ENCODE results near the gene MICAL2.
"Not testable (repeated sequence)": the region's sequence is repeated elsewhere in the genome, so short reads cannot be mapped to it uniquely, and the experiment has no call there.

Gene MICAL2

DNA sequence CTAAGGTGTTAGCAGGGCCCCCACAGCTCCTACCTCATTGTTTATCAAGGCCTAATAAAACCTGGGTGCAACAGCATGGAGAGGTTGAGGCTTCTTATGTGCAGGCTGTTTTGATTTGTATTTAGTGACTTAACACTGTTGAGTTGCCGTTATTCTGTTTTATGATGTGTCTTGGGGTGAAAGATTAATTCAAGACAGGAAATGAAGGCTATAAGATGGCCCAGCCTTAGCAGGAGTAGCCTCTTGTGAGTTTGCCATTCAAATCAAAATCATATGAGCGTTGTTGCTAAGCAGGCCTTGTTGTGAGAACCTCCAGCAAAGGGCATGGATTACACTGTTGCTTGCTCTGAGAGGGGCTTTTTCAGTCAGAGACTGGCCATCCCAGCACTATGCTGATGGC is 31.8 kb downstream of the MICAL2 start:
- H3K9ac ChIP-seq = no peak overlapping the region
- no peaks in the 10 kb centered on the region for H3K9me3 ChIP-seq (ENCODE audit: control insufficient read depth, low read length)
- H3K79me2 ChIP-seq = no peaks in the 10 kb centered on the region

DNA sequence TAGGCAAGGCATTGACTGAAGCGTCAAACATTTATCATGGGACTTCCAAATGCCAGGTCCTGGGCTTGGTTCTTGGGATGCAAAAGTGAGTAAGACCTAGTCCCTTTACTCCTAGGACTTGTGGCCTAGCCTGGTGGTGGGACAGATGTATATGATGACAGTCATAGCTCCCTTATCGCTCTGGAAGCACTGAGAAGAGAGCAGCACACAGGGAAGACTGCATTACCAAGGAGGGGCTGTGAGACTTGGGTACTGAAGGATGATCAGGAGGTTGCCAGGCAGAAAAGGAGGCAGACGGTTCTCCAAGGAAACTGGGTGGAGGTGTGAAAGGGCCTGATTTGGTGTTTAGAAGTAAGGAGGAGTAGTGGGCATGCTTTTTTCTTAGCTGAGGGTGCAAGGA is 32.5 kb downstream of the MICAL2 start:
- Histone ChIP-seq H3K4me1 (no peaks in the 10 kb centered on the region), H2AFZ (no peak overlapping the region), H3K9ac (no peak overlapping the region), H3K36me3 (ENCODE audit: control insufficient read depth, insufficient read depth, low read length) (no peaks in the 10 kb centered on the region), H3K27ac (no peak overlapping the region), H3K27me3 (ENCODE audit: control insufficient read depth, insufficient read depth, low read length) (no peaks in the 10 kb centered on the region), H3K4me3 (ENCODE audit: low read depth, low read length) (no peak overlapping the region), H3K79me2 (no peaks in the 10 kb centered on the region), H3K4me2 (ENCODE audit: low read length) (no peak overlapping the region), H3K9me3 (ENCODE audit: control insufficient read depth, low read length) (no peaks in the 10 kb centered on the region)
- TF ChIP-seq, protein P1, sequence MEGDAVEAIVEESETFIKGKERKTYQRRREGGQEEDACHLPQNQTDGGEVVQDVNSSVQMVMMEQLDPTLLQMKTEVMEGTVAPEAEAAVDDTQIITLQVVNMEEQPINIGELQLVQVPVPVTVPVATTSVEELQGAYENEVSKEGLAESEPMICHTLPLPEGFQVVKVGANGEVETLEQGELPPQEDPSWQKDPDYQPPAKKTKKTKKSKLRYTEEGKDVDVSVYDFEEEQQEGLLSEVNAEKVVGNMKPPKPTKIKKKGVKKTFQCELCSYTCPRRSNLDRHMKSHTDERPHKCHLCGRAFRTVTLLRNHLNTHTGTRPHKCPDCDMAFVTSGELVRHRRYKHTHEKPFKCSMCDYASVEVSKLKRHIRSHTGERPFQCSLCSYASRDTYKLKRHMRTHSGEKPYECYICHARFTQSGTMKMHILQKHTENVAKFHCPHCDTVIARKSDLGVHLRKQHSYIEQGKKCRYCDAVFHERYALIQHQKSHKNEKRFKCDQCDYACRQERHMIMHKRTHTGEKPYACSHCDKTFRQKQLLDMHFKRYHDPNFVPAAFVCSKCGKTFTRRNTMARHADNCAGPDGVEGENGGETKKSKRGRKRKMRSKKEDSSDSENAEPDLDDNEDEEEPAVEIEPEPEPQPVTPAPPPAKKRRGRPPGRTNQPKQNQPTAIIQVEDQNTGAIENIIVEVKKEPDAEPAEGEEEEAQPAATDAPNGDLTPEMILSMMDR (IDR thresholded peaks at IDR 0.05) = no peak

More for the DNA sequence above, 31.8 kb downstream of the MICAL2 start:
- no peaks in the 10 kb centered on the region for H3K36me3 ChIP-seq (ENCODE audit: control insufficient read depth, insufficient read depth, low read length)
- TF ChIP-seq, protein P1 (IDR thresholded peaks at IDR 0.05) = no peak
- H3K27ac ChIP-seq = no peak overlapping the region
- no peak overlapping the region for H2AFZ ChIP-seq
- H3K4me1 ChIP-seq = no peaks in the 10 kb centered on the region
- H3K27me3 ChIP-seq (ENCODE audit: control insufficient read depth, insufficient read depth, low read length) = no peaks in the 10 kb centered on the region
- H3K4me2 ChIP-seq (ENCODE audit: low read length) = no peak overlapping the region
- H3K4me3 ChIP-seq (ENCODE audit: low read depth, low read length) = no peak overlapping the region

DNA sequence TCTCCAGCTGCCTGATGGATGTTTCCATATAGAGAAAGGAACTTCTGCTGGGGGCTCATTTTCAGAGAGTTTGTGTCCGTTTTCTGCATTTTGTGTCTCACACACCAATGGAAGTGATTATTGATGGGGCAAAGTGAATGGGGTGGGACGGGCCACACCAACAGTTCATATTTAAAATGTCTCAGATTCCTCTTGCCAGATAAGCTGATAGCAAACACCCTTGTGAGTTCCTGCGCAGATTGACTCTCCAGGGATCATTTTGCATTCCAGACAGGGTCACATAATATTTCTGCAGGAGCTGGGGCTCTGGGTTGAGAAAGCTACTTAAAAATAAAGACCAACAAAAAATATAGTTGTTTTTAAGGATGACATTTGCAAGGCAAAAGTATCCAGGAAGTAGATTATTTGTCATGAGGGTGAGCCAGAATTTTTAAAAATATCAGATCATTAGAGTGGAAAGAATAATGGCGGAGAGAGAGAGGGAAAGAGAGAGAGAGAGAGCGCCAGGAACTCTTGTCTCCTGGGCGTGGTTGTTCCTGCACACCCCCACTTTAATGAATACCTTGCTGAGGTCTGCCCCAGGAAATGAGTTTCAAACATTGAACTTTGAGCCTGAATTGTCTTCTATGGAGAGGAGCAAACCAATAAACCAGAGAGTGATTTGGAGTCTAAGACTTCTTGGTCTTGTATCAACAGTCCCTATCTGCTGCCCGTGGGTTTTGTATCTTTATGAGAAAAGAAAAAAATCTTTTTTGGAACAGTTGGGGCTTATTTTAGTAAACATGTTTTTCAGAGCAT is 33.3 kb downstream of the MICAL2 start:
- no peak overlapping the region for H3K27ac ChIP-seq
- no peak overlapping the region for H3K9ac ChIP-seq
- H3K4me1 ChIP-seq = no peaks in the 10 kb centered on the region

DNA sequence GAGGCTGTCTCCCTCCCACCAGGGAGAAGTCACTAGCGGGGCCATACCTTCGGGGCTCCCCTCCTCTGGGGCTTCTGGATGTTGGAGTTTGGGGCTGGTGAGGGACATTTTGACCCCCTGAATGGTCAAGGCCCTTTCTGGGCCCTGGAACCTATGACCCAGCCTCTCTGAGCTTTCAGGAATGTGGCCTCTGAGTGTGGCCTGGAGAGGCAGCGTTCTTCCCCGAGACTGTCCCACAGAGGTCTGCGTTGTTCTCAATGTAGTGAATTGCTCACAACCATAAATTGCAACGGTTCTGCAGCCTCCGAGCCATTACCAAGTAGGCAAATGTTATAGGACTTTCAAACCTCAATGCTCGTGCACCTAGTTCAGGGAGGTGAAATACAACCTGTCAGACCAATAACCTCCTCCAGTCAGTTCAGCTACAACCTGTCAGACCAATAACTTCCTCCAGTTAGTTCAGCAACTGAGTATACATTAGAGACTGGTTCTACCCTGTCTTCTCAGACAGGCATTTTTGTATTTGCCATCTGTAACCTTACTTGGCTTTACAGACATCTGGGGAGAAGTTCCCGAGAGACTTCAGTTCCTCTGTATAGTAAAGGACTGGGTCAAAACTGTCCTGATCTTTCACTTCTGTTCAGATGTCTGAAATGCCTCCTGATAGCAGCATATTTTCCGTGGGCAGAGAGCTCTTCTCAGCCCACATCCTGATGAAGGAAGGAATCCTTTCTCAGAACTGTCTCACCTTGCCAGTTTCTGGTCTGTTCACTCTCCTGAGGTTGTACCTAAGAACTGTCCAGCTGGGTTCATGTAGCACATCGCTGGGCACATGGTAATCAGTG is 34.2 kb downstream of the MICAL2 start:
- Histone ChIP-seq H3K79me2 (no peaks in the 10 kb centered on the region), H2AFZ (no peak overlapping the region), H3K4me2 (ENCODE audit: low read length) (no peak overlapping the region), H3K4me1 (no peaks in the 10 kb centered on the region), H3K27me3 (ENCODE audit: control insufficient read depth, insufficient read depth, low read length) (no peaks in the 10 kb centered on the region), H3K4me3 (ENCODE audit: low read depth, low read length) (no peak overlapping the region), H3K9ac (no peak overlapping the region), H3K36me3 (ENCODE audit: control insufficient read depth, insufficient read depth, low read length) (no peaks in the 10 kb centered on the region), H3K27ac (no peak overlapping the region), H3K9me3 (ENCODE audit: control insufficient read depth, low read length) (no peaks in the 10 kb centered on the region)
- TF ChIP-seq, protein P1 (IDR thresholded peaks at IDR 0.05) = no peak

More for the DNA sequence above, 33.3 kb downstream of the MICAL2 start:
- no peaks in the 10 kb centered on the region for H3K36me3 ChIP-seq (ENCODE audit: control insufficient read depth, insufficient read depth, low read length)
- H2AFZ ChIP-seq = no peak overlapping the region
- H3K79me2 ChIP-seq = no peaks in the 10 kb centered on the region
- no peak overlapping the region for H3K4me2 ChIP-seq (ENCODE audit: low read length)
- no peaks in the 10 kb centered on the region for H3K27me3 ChIP-seq (ENCODE audit: control insufficient read depth, insufficient read depth, low read length)
- H3K9me3 ChIP-seq (ENCODE audit: control insufficient read depth, low read length) = no peaks in the 10 kb centered on the region
- TF ChIP-seq, protein P1 (IDR thresholded peaks at IDR 0.05) = no peak
- no peak overlapping the region for H3K4me3 ChIP-seq (ENCODE audit: low read depth, low read length)

DNA sequence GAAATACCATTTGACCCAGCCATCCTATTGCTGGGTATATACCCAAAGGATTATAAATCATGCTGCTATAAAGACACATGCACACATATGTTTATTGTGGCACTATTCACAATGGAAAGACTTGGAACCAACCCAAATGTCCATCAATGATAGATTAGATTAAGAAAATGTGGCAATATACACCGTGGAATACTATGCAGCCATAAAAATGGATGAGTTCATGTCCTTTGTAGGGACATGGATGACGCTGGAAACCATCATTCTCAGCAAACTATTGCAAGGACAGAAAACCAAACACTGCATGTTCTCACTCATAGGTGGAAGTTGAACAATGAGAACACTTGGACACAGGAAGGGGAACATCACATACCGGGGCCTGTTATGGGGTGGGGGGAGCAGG is 36.3 kb downstream of the MICAL2 start:
- H3K9ac ChIP-seq; H3K4me3 ChIP-seq (ENCODE audit: low read depth, low read length); H2AFZ ChIP-seq; H3K9me3 ChIP-seq (ENCODE audit: control insufficient read depth, low read length); H3K4me1 ChIP-seq; H3K27ac ChIP-seq; H3K4me2 ChIP-seq (ENCODE audit: low read length); H3K36me3 ChIP-seq (ENCODE audit: control insufficient read depth, insufficient read depth, low read length); H3K27me3 ChIP-seq (ENCODE audit: control insufficient read depth, insufficient read depth, low read length); H3K79me2 ChIP-seq: not testable (repeated sequence)

All from parathyroid adenoma (tissue), 2 donors.